Left ventricle myocardium superior (tissue), 1 donor: Measurements from ENCODE around the gene SIL1. TPM values are rescaled to one million over a fixed set of nuclear protein-coding genes. Genes with fewer than 3 reads are reported as not detected.
"Not testable (repeated sequence)": the region's sequence is repeated elsewhere in the genome, so short reads cannot be mapped to it uniquely, and the experiment has no call there.

ENCODE experiments used
- ATAC-seq: fragments of 200-7000 bp; cut with Tn5 transposase; one replicate; pipeline ENCODE4 v1.9.1; 2020; ENCODE audit warnings: mild to moderate bottlenecking, moderate library complexity
- DNase-seq: peaks from one replicate; pipeline ENCODE4 v3.0.0-alpha.2; 2020
- intact Hi-C: fragments of 100-400 bp; cut with micrococcal nuclease; formaldehyde crosslinking; loops from one replicate; pipeline ENCODE4 v1.11.0; 2022
- total RNA-seq: library from RNA; stranded (reverse); fragmentation: NEBNext Ultra II Directional; extraction: Animal tissue kit (Norgen Biotek cat#: 25700); gene quantifications from one replicate; pipeline ENCODE4 v1.2.1, GENCODE V29; 2021
- donor health status: DM: no; HTN: yes; CAD: no; lungs with severe emphysema.

SIL1 gene
- total RNA-seq, 1 donor from 2014 or later, result 46.0 TPM

DNA sequence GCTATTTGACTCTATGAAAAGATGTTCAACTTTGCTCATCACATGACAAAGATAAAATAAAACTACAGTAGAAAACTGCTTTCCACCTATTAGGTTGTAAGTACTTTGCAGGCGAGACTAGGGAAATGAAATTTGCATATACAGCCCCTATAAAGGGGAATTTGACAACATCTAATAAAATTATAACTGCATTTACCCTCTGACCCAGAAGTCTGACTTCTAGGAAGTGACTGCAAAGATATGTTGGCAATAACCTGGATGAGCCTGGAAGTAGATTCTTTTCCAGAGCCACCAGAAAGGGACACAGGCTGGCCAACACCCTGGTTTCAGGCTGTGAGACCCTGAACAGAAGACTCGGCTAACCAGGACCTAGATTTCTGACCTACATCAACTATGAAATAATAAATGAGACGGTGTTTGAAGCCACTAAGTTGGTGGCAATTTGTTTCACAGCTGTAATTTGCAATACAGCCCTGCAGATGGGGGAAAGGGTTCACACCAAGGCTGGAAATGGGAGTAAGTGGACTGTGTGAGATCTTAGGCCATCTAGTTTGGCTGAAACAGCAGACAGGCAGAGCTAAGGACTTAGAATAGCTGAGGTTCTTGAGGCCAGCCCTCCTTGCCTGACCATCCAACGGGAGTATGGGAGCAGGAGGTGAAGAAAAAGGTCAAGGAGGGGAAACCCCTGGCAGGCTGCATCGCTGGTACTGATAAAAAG is 106.6 kb downstream of the SIL1 start:
- intact Hi-C loops, result loop anchor here (10.0 kb wide), 1 partner anchor 163 kb away; no protein-coding TSS in a partner anchor
- no peak for DNase-seq
- ATAC-seq, result peak; percentile 91

DNA sequence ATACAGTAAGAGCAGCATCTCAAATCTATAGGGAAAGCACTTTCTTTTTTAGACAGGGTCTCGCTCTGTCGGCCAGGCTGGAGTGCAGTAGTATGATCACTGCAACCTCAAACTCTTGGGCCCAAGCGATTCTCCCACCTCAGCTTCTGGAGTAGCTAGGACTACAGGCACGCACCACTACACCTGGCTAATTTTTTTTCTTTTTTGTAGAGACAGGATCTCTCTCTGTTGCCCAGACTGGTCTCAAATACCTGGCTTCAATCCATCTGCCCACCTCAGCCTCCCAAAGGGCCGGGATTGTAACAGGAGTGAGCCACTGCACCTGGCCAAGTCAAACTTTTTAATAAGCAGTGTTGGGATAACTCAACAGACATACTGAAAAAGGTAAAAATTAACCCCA is 107.6 kb downstream of the SIL1 start:
- DNase-seq (no peak), ATAC-seq (no peak)
- intact Hi-C loops, result loop anchor here (10.0 kb wide), 1 partner anchor 164 kb away; no protein-coding TSS in a partner anchor

DNA sequence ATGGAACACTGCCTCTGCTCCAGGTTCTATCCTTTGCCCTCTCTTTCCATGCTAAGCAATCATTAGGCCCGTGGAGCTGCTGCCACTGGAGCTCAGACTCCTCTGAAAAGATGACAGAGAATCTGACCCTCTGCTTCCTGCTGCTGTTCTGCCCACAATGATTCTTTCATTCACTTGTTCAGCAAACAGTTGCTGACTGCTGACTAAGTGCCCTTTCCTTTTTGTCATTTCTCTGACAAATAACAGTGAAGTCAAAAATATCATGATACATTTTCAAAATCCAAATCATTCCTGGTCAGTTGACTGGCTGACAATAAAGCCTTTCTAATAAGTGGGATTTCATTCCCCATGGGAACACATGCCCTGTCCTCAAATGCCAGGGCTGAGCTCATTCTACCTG is 110.1 kb downstream of the SIL1 start:
- ATAC-seq, result no peak
- intact Hi-C loops, result no loop called here
- DNase-seq, result no peak

DNA sequence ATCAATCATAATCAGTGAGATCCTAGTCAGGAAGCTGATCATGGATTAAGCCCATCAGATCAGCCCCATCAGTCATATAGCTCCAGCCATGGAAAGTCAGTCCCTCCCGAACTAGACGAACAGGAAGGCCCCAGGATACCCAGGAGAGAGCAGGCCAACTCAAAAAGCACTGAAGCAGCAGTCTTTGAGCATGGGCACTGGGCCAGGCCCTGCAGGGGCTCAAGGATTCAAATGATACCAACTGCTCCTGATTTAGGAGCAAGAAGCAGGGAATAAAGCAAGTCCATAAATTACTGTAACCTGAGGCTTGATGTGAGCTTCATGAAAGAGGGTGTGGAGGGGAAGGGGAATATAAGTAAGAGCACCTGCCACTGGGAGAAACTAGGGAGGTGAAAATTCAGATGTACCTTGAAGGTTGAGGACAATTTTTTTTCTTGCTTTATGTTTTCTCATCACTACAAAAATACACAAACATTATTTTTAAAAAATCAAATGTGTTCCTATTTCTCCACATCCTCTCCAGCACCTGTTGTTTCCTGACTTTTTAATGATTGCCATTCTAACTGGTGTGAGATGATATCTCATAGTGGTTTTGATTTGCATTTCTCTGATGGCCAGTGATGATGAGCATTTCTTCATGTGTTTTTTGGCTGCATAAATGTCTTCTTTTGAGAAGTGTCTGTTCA is 115.2 kb downstream of the SIL1 start:
- intact Hi-C loops, result no loop called here
- ATAC-seq, result no peak
- no peak for DNase-seq

DNA sequence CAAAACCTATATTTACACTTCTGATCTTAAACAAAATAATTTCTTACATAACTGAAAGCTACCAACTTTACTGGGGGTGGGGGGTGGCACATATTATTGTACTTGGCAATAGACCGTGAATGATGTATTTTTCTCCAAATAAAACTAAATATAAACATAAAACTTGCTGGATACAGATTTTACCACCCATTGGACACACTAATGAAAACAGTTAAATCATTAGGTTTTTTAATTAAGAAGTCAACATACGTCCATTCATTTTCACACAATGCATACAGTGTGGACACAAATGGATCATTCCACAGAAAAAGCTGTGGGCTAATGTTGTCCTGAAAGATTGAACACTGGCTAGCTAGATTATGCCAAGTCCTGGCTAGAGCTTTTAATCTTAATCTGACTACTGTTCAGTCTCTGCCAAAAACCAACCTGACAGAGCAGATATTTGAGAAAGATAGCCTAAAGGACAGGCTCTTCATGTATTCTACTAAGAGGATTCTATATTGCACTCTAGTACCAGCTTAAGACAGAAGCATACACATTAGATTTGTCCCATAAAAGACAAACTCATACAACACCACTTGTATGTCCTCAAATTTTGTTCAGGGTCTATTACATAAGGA is 118.1 kb downstream of the SIL1 start:
- intact Hi-C loops, result no loop called here
- no peak for ATAC-seq
- no peak for DNase-seq

DNA sequence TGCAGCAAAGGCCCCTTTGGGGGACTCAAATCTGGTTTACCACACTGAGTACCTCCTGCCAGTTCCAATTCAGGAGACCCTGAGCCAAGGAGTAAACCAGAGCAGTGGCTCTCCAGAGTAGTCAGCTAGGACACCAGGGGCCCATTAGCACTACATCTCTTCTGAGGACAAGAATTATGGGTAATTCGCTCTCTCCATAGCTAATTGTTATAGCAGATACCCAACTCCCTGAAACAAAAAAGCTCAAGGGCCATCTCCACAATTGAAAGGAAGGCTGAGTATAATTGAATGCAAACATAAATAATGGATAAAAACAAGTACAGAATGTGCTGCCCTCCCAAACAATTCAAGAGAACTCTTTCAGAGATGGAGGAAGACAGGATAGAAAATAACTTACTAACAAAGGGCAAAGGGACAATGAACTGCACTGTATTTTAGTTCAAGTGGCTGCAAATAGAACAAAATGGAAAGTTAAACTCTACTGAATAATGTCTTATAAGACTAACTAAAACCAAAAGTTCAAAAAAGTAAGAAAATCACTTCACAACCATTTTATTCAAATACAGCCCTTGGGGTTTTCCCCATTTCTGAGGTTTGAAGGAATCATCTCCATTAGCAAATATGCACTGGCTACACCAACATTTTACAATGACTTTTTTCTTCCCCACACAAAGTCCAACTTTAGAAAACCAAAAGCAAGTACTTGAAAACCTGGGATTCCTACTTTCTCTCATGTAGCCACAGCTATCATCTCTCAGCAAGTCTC is 118.8 kb downstream of the SIL1 start:
- intact Hi-C loops, result no loop called here
- no peak for ATAC-seq

DNA sequence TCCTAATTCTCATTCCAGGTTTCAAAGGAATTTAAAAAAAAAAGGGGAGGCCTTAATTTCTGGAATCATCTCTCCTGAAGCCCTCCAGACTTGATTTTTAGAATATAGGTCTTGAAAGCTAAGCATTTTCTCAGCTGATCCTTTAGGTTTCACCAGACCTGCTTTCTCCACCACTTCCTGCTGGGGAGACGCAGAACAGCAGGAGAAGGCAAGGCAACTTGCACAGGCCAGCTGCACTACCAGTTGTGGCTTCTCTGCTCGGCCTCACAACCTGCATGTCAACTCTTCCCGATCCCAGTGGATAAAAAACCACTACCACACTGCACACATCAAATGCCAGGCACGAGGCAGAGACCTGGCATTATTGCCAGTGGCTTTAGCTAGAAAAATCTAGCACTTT is 119.8 kb downstream of the SIL1 start:
- ATAC-seq (no peak), DNase-seq (no peak)
- intact Hi-C loops, result no loop called here

More for the DNA sequence above, 118.8 kb downstream of the SIL1 start:
- no peak for DNase-seq

DNA sequence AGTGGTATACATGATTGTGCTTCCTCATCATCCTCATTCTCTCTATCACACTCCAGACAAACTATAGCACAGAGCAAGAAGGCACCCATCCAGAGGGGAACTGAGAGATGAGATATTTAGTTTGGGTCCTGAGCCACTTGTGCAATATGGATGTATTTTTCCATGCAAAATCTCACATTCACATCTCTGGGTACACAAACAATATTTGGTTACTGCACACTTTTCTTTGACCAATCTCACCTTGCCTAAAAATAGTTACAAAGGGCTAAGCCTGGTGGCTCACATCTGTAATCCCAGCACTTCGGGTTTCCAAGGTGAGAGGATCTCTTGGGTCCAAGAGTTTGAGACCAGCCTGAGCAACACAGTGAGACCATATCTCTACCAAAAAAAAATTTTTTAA is 120.3 kb downstream of the SIL1 start:
- DNase-seq (no peak), ATAC-seq (no peak)
- intact Hi-C loops, result no loop called here

DNA sequence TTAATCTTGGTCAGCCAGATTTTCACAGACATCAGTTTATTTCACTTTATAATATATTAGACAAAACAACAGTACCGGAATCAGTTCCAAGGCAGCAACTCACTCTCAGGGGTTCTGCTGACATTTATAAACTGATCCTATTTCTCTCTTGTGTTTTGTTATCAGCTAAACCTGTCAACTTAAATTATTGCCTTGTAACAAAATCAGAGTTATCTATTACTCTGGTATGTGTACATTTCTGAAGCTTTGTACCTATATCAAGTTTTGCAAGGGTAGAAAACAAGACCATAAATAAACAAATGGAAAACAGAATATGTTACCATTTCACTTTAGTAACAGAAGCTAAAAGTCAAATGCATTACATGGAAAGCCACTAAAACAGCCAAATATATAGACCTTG is 122.1 kb downstream of the SIL1 start:
- intact Hi-C loops, result no loop called here
- no peak for ATAC-seq

DNA sequence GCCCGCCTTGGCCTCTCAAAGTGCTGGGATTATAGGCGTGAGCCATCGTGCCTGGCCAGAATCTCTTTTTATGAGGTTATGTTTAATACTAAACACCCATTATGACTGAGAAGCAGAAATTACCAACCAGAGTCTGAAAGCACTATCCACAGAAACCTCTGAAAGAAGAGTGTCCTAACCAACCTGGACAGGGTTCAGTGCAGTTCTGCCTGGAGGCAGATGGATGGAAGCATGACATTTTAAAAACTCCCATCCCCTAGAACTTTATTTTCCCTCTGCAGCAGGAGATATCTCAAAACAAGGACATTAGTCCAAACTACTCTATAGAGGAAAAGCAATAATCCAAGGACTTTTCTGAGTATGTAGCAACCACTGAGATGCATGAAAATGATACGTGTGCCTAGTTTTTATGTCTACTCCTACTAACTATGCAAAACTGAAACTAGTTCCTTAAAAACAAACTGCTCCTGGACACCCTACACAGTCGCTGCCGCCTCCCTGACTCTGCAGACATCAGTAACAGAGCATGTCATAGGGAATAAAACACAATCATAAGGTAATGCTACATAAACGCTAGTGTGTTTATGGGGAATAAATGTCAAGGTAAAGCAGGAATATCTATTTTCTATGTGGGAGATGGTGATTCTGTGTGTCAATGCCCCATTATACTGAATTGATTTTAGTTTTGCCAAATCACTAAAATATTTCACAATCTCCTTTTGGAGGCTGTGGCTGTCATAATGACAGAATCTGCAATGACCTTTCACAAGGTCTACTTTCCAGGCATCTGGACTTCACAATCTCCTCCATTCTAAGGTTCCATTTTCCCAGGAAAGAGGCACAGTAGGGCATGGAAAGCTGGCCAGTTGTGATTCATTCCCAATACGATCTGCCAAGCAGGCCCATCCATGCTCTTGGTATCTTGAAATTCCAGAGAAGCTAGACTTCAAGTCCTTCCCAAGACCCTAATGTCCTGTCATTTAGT is 122.8 kb downstream of the SIL1 start:
- ATAC-seq (peak; percentile 61), DNase-seq (no peak)
- intact Hi-C loops, result no loop called here

More for the DNA sequence above, 122.1 kb downstream of the SIL1 start:
- no peak for DNase-seq

DNA sequence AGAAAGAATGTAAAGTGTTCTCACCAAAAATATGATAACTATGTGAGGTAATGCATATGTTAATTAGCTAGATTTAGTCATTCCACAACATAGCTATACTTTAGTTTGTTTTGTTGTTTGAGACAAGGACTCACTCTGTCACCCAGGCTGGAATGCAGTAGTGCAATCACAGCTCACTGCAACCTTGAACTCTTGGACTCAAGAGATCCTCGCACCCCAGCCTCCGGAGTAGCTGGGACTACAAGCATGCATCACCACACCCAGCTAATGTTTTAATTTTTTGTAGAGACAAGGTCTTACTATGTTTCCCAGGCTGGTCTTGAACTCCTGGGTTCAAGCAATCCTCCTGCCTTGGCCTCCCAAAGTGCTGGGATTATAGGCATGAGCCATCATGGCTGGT is 124.2 kb downstream of the SIL1 start:
- intact Hi-C loops, DNase-seq, ATAC-seq: not testable (repeated sequence)

DNA sequence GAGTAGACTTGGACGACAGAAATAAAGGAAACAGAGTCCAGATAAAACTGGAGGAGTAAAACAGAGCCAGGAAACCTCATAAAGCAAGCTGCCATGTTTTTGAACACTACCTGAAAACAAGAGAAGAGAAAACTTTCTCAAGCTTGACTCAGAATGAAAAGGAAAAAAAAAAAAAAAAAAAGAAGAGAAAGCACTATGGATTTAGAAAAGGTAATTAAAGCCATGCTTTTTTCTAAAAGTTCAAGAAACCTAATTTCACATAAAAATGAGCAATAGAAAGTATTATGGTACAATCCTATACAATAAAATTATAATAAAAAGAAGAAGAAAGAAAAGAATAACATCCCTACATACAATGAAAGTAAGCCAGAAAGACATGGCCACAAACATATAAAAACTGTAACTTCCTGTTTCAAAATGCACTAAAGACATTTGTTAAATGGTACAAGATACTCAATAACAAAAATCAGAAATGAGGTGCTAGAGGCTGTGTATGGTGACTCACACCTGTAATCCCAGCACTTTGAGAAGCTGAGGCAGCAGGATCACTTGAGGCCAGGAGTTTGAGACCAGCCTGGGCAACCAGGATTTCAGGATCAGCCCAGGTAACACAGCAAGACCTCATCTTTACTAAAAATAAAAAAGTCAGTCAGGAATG is 129.5 kb downstream of the SIL1 start:
- no peak for DNase-seq
- intact Hi-C loops, result no loop called here
- ATAC-seq, result no peak

DNA sequence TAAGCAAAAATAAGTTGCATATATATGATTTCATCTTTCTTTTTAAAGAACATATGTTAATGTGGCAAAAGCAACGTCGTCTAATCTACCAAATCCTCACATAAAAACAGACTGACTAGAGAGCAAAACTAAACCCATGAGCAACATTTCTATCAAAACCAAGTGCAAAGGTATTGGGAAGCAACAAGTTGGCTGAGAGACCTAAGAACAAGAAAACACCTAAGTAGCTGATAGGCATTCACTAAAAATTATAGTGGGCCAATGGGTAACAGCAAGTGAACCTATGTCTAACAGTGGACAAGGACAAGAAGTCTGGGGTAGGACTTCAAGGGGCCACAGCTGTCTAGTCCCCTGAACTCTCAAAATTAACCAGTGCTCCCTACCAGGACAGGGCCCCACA is 130.1 kb downstream of the SIL1 start:
- intact Hi-C loops, result no loop called here

DNA sequence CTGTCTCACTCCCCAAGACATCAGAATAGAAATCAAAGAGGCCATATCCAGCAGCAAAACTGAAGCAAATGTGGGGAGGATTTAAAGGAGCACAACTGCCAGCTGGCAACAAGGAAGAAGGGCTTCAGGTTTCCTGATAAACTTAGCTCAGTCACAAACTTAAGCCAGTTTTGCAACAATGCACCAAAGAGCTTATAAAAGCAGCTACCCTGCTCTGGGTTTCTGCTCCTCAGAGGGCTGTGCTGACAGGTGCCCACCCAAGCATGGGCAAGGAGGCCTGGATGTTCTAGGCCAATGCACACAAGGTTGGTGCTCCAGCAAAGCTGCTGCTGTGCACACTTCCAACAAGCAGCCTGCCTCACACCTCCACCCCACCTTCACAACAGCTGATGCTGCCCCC is 132.9 kb downstream of the SIL1 start:
- DNase-seq (no peak), ATAC-seq (no peak)
- intact Hi-C loops, result no loop called here

More for the DNA sequence above, 130.1 kb downstream of the SIL1 start:
- ATAC-seq, result no peak
- DNase-seq, result no peak

DNA sequence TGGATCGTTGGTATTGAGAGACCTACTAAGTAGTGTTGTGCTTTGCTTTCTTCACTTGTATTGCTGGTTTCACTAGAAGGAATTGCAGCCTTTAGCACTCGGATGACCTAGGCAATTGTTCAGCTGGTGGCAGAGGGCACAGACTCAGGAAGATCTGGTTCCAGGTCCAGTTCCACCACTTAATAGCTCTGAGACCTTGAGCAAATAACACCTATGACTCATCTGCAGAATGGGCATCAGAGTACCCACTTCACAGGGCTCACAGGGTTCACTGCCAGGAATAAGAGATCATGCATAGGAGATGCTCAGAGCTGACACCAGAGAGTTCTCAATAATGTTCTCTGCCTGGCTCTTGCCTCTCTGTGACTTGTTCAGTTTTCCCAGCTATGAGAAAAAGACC is 133.6 kb downstream of the SIL1 start:
- DNase-seq (no peak), ATAC-seq (no peak)
- intact Hi-C loops, result no loop called here

DNA sequence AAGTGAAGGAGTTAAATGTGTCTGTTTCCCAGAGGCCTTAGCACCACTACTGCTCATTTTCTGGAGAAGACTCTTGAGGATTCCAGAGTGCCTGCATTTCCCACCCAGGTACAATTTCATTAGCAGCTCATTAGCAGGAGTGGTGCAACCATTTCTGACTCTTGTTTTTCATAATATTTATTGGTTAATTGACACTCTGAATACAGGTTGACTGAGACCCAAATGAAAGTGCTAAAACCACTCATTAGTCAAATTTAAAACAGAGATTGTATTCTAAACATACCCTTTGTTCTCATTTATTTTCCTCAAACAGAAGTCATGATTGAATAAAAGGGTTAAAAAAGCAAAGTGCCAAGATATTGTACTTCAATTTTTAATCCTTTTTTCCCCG is 134.5 kb downstream of the SIL1 start:
- intact Hi-C loops, result no loop called here
- no peak for DNase-seq
- ATAC-seq, result no peak

DNA sequence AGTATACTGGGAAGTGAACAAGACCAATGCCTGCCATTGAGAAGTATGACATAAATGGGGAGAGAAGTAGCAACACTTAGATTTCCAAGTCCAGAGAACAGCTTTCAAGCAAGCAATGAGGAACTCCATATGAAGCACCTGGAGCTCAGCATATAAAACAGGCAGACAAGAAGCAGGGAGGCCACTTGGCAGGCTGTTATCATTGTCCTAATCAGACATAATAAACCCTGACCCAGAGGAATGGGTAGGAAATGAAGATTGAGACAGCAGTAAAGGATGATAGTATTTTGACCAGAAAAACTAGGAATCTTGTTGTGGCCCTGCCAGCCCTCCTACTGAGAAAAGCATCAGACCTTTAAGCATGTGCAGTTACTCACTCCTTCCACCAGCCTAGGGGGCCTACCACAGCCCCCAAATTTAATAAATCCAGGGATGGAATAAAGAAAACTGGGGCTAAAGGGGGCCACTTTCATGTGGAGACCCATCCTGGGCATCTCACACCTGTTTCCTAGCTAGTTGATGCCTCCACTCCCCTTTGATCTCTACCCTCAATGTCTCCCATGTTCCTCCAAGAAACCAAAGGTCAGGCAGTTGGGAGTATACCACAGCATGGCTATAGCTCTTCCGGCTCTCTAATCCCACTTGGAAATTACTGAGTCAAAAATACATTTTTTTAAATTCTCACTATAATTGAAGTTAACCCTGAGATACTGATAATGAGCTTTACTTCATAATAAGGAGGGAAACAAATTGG is 135.1 kb downstream of the SIL1 start:
- intact Hi-C loops, result no loop called here
- no peak for DNase-seq
- no peak for ATAC-seq
